ENCODE measurements around the gene IL37. TPM values are rescaled to one million over a fixed set of nuclear protein-coding genes. Genes with fewer than 3 reads are reported as not detected.

The IL37 gene
- total and polyA plus RNA-seq, 2 experiments from 2014 or later = not detected

- no peak for DNase-seq (ENCODE audit: low spot score)
- 94% methylated on average over 5 of the region's 5 CpGs for WGBS (ENCODE audit: low lambda C conversion rate, missing lambda C conversion rate)
- Histone ChIP-seq H3K36me3 (replicated peaks; ENCODE audit: insufficient read depth, low read depth) (no peaks in the 10 kb centered on the region), H3K4me2 (no peak overlapping the region), H3K4me1 (ENCODE audit: insufficient read depth) (peaks cover 5% of the 10 kb centered on the region), H3K9me3 (ENCODE audit: low read depth) (no peaks in the 10 kb centered on the region), H3K4me3 (no peak overlapping the region), H3K9me2 (replicated peaks; ENCODE audit: insufficient read depth) (no peaks in the 10 kb centered on the region), H3K79me2 (no peaks in the 10 kb centered on the region), H4K20me1 (ENCODE audit: insufficient read depth, poor library complexity, severe bottlenecking) (no peaks in the 10 kb centered on the region), H3K27ac (no peak overlapping the region), H3K27me3 (no peaks in the 10 kb centered on the region), H2AFZ (no peak overlapping the region)
- no peak for TF ChIP-seq EZH2 (IDR thresholded peaks at IDR 0.05; ENCODE audit: borderline replicate concordance)
- TF ChIP-seq CTCF (IDR thresholded peaks at IDR 0.05; ENCODE audit: poor library complexity) = no peak
- no peak for TF ChIP-seq EZH2phosphoT487 (IDR thresholded peaks at IDR 0.05; ENCODE audit: low read depth, severe bottlenecking, unreplicated experiment)
Observed at GRCh38 chr2:112917856-112918255, 6.9 kb downstream of the IL37 start.

- no peak for DNase-seq (ENCODE audit: low spot score)
- H3K36me3 ChIP-seq (replicated peaks; ENCODE audit: insufficient read depth, low read depth) = no peaks in the 10 kb centered on the region
- WGBS (ENCODE audit: low lambda C conversion rate, missing lambda C conversion rate) = 85% methylated on average over 4 of the region's 4 CpGs
Observed at GRCh38 chr2:112918256-112918655, 7.3 kb downstream of the IL37 start.

GRCh38 chr2:112919086-112919485, 8.1 kb downstream of the IL37 start:
- Histone ChIP-seq H3K4me1 (ENCODE audit: insufficient read depth) (peaks cover 7% of the 10 kb centered on the region), H3K27ac (no peak overlapping the region)
- TF ChIP-seq EZH2 (IDR thresholded peaks at IDR 0.05; ENCODE audit: borderline replicate concordance) = no peak

More at GRCh38 chr2:112918256-112918655, 7.3 kb downstream of the IL37 start:
- Histone ChIP-seq H3K4me1 (ENCODE audit: insufficient read depth) (peaks cover 5% of the 10 kb centered on the region), H3K27ac (no peak overlapping the region), H2AFZ (no peak overlapping the region), H3K9me2 (replicated peaks; ENCODE audit: insufficient read depth) (no peaks in the 10 kb centered on the region), H3K4me2 (no peak overlapping the region), H3K27me3 (no peaks in the 10 kb centered on the region), H3K4me3 (no peak overlapping the region), H3K79me2 (no peaks in the 10 kb centered on the region), H4K20me1 (ENCODE audit: insufficient read depth, poor library complexity, severe bottlenecking) (no peaks in the 10 kb centered on the region), H3K9me3 (ENCODE audit: low read depth) (no peaks in the 10 kb centered on the region)
- TF ChIP-seq CTCF (IDR thresholded peaks at IDR 0.05; ENCODE audit: poor library complexity) (no peak), EZH2phosphoT487 (IDR thresholded peaks at IDR 0.05; ENCODE audit: low read depth, severe bottlenecking, unreplicated experiment) (no peak), EZH2 (IDR thresholded peaks at IDR 0.05; ENCODE audit: borderline replicate concordance) (no peak)

GRCh38 chr2:112920923-112921532, 10.1 kb downstream of the IL37 start:
- no peaks in the 10 kb centered on the region for H3K36me3 ChIP-seq (replicated peaks; ENCODE audit: insufficient read depth, low read depth)
- no peaks in the 10 kb centered on the region for H3K9me2 ChIP-seq (replicated peaks; ENCODE audit: insufficient read depth)
- H3K9me3 ChIP-seq (ENCODE audit: low read depth) = no peaks in the 10 kb centered on the region
- no peaks in the 10 kb centered on the region for H4K20me1 ChIP-seq (ENCODE audit: insufficient read depth, poor library complexity, severe bottlenecking)
- H3K79me2 ChIP-seq = no peaks in the 10 kb centered on the region
- peaks cover 13% of the 10 kb centered on the region for H3K4me1 ChIP-seq (ENCODE audit: insufficient read depth)
- no peaks in the 10 kb centered on the region for H3K27me3 ChIP-seq
- H3K4me3 ChIP-seq = no peak overlapping the region
- no peak for DNase-seq (ENCODE audit: low spot score)
- H3K4me2 ChIP-seq = no peak overlapping the region
- H3K27ac ChIP-seq = no peak overlapping the region
- WGBS (ENCODE audit: low lambda C conversion rate, missing lambda C conversion rate) = 47% methylated on average over 4 of the region's 4 CpGs
- H2AFZ ChIP-seq = no peak overlapping the region
- TF ChIP-seq EZH2phosphoT487 (IDR thresholded peaks at IDR 0.05; ENCODE audit: low read depth, severe bottlenecking, unreplicated experiment) = no peak

More at GRCh38 chr2:112919086-112919485, 8.1 kb downstream of the IL37 start:
- Histone ChIP-seq H3K4me3 (no peak overlapping the region), H3K27me3 (no peaks in the 10 kb centered on the region), H2AFZ (no peak overlapping the region), H3K9me3 (ENCODE audit: low read depth) (no peaks in the 10 kb centered on the region), H4K20me1 (ENCODE audit: insufficient read depth, poor library complexity, severe bottlenecking) (no peaks in the 10 kb centered on the region), H3K9me2 (replicated peaks; ENCODE audit: insufficient read depth) (no peaks in the 10 kb centered on the region), H3K79me2 (no peaks in the 10 kb centered on the region), H3K36me3 (replicated peaks; ENCODE audit: insufficient read depth, low read depth) (no peaks in the 10 kb centered on the region), H3K4me2 (no peak overlapping the region)
- WGBS (ENCODE audit: low lambda C conversion rate, missing lambda C conversion rate) = 73% methylated on average over 1 of the region's 1 CpG
- DNase-seq (ENCODE audit: low spot score) = no peak
